Measurements from ENCODE around the gene ZNF507.

- TF ChIP-seq CTCF (IDR thresholded peaks at IDR 0.05) (no peak), POLR2A (IDR thresholded peaks at IDR 0.05) (no peak), EP300 (IDR thresholded peaks at IDR 0.05; ENCODE audit: low read depth) (no peak)
These were observed 61.9 kb downstream of the ZNF507 start for GRCh38 chr19:32407004-32407992.

All from transverse colon (tissue), 3 donors.